Karpas-422 (cell line): Measurements from ENCODE around the gene NES. TPM values are rescaled to one million over a fixed set of nuclear protein-coding genes. Genes with fewer than 3 reads are reported as not detected.

Source experiments
- DNase-seq: peaks from one replicate; pipeline ENCODE4 v3.0.0-alpha.2; 2015
- H2AFZ ChIP-seq: fragments of 200-600 bp; sonication (generic); 2 replicates; pipeline ENCODE4 v1.6.1; 2014; ENCODE audit warnings: antibody characterized with exemption, low read length, mixed read lengths
- H3K27ac ChIP-seq: fragments of 200-600 bp; sonication (generic); 2 replicates; pipeline ENCODE4 v1.5.1; 2014; ENCODE audit warnings: mild to moderate bottlenecking, low read length, moderate library complexity
- H3K27me3 ChIP-seq: fragments of 200-600 bp; sonication (generic); 2 replicates; pipeline ENCODE4 v1.6.1; 2014; ENCODE audit warnings: low read length, mixed read lengths
- H3K36me3 ChIP-seq: fragments of 200-600 bp; sonication (generic); 2 replicates; pipeline ENCODE4 v1.6.1; 2014; ENCODE audit warnings: low read length, mixed read lengths; ENCODE audit not compliant: insufficient read depth
- H3K4me1 ChIP-seq: fragments of 200-600 bp; sonication (generic); 2 replicates; pipeline ENCODE4 v1.6.1; 2014; ENCODE audit warnings: mild to moderate bottlenecking, low read length, mixed read lengths
- H3K4me2 ChIP-seq: fragments of 200-600 bp; sonication (generic); 2 replicates; pipeline ENCODE4 v1.6.1; 2014; ENCODE audit warnings: low read length, low read depth, mild to moderate bottlenecking; ENCODE audit not compliant: poor library complexity, severe bottlenecking
- H3K4me3 ChIP-seq: fragments of 200-600 bp; sonication (generic); 2 replicates; pipeline ENCODE4 v1.5.1; 2014; ENCODE audit warnings: mild to moderate bottlenecking, antibody characterized with exemption, low read length, mixed read lengths
- H3K79me2 ChIP-seq: fragments of 200-600 bp; sonication (generic); 2 replicates; pipeline ENCODE4 v1.6.1; 2014; ENCODE audit warnings: mild to moderate bottlenecking, low read length, mixed read lengths
- H3K9ac ChIP-seq: fragments of 200-600 bp; sonication (generic); 2 replicates; pipeline ENCODE4 v1.6.0; 2014; ENCODE audit warnings: low read length
- H3K9me2 ChIP-seq: fragments of 200-600 bp; sonication (generic), shearing (Covaris generic); replicated peaks from 2 replicates; pipeline ENCODE4 v1.6.0; 2014; ENCODE audit warnings: mild to moderate bottlenecking, low read length, moderate library complexity; ENCODE audit not compliant: insufficient read depth
- H3K9me3 ChIP-seq: fragments of 300-700, 200-600 bp; sonication (generic); 2 replicates; pipeline ENCODE4 v1.6.1; 2014; ENCODE audit warnings: low read length, mixed read lengths
- H4K20me1 ChIP-seq: fragments of 200-600 bp; sonication (generic); 2 replicates; pipeline ENCODE4 v1.6.1; 2014; ENCODE audit warnings: mild to moderate bottlenecking, antibody characterized with exemption, low read length, low read depth; ENCODE audit not compliant: insufficient read depth
- total RNA-seq: library from RNA; depleted of rRNA; stranded (reverse); fragments of >200 nt; shearing (Covaris generic); gene quantifications from 2 replicates; pipeline ENCODE4 v1.2.3, GENCODE V29; 2014; ENCODE audit warnings: low replicate concordance; rRNA removed

Gene NES
- total RNA-seq, 1 experiment from 2014 or later: not detected

DNA sequence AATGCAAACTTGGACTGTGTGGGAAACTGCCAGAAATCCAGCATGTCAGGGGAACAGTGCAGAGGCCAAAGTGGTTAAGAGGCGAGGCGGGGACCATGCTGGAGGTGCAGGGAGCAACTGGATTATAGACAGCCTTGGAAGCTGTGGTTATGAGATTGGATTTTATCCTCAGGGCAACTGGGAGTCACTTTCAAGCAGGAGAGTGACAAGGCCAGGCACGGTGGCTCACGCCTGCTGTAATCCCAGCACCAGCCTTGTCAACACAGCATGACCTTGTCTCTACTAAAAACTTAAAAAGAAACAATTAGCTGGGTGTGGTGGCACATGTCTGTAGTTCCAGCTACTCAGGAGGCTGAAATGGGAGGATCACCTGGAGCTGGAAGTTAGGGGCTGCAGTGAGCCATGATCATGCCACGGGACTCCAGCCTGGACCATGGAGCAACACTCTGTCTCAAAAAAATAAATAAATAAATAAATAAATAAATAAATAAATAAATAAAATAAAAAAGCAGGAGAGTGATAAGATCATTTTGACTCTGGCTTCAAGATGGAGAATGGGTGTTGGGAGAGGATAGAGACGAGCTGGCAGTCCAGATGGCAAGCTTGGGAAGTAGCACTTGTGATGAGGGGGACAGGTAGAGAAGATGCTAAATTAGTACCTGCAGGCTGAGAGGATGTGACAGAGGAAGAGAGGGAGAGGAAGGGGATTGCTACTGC, 54.5 kb downstream of the NES start:
- H3K9me3 ChIP-seq: no peaks in the 10 kb centered on the region
- no peaks in the 10 kb centered on the region for H3K27me3 ChIP-seq
- no peak overlapping the region for H3K4me3 ChIP-seq
- no peak for DNase-seq
- no peaks in the 10 kb centered on the region for H4K20me1 ChIP-seq
- no peak overlapping the region for H3K27ac ChIP-seq
- no peak overlapping the region for H3K4me2 ChIP-seq
- H3K9me2 ChIP-seq: no peaks in the 10 kb centered on the region
- H3K9ac ChIP-seq: no peak overlapping the region
- H3K4me1 ChIP-seq: peaks cover 8% of the 10 kb centered on the region
- no peaks in the 10 kb centered on the region for H3K36me3 ChIP-seq
- H2AFZ ChIP-seq: no peak overlapping the region
- no peaks in the 10 kb centered on the region for H3K79me2 ChIP-seq

DNA sequence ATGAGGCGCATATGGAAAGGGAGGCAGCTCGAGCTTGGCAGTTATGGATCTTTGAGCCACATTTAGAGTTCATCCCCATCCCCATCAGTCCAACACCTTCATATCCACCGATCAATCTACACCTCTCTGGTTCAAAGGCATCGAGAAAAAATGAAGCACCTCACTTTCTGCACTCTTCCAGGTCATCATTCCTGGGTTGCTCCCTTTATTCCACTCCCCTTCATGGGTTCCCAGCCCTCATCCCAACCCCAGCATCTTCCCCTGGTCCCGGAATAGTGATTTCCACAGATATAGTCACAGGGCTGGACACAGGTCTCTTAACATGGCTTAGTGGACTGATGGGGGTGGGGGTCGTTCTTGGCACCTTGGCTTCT, 57.6 kb downstream of the NES start:
- H3K79me2 ChIP-seq: no peaks in the 10 kb centered on the region
- no peak overlapping the region for H2AFZ ChIP-seq
- no peaks in the 10 kb centered on the region for H3K9me3 ChIP-seq
- no peak overlapping the region for H3K4me3 ChIP-seq
- H3K9me2 ChIP-seq: no peaks in the 10 kb centered on the region
- H3K27me3 ChIP-seq: no peaks in the 10 kb centered on the region
- H3K27ac ChIP-seq: no peak overlapping the region
- no peaks in the 10 kb centered on the region for H4K20me1 ChIP-seq
- no peak for DNase-seq
- H3K4me2 ChIP-seq: no peak overlapping the region
- no peak overlapping the region for H3K9ac ChIP-seq
- H3K36me3 ChIP-seq: no peaks in the 10 kb centered on the region
- peaks cover 8% of the 10 kb centered on the region for H3K4me1 ChIP-seq

DNA sequence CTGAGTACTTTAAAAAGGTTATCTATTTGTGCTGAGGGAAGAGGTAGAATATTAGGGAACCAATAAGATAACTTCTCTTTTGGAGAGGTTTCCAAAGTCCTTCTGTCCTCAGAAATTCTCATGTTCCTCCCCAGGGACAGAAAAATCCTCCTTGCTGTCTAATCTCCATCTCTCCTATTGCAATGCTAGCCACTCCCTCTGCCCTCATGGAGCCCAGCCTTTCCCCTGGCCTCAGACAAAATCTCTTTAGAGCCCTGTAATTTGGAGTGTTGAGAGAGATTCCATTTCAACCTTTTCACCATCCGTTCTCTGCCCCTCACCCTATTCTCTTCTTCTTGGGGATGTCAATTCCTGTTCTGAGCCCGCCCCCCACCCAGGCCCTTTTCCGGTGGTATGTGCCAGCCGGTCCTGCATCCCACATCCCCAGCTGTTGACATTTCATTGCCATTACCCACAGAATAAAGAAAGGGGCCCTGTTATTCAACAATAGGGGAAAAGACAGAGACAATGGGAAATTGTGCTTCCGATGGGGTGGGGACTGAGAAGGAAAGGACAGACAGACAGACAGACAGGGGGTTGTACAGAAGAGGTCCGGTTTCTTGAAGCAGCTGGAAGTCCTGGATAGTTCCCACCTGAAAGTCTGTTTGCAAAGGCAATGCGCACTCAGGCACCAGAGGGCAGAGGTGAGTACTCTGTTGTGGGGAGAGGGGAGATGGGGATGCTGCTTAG, 58.2 kb downstream of the NES start, which contains the start of gene HAPLN2:
TSS of gene HAPLN2 (plus strand) at position 563 of the 729 bp plus-strand sequence. CDS start 4,076 bp downstream, outside the sequence.
- DNase-seq: peak; percentile 66
- Histone ChIP-seq H3K9me2 (no peaks in the 10 kb centered on the region), H2AFZ (no peak within 1 kb of the TSS), H3K4me3 (no peak within 1 kb of the TSS), H3K9me3 (no peaks in the 10 kb centered on the region), H3K27ac (no peak within 1 kb of the TSS), H3K79me2 (no peaks in the 10 kb centered on the region), H3K4me1 (peaks cover 8% of the 10 kb centered on the region), H4K20me1 (no peaks in the 10 kb centered on the region), H3K27me3 (no peaks in the 10 kb centered on the region), H3K4me2 (no peak within 1 kb of the TSS), H3K9ac (no peak within 1 kb of the TSS), H3K36me3 (no peaks in the 10 kb centered on the region)

Other genes starting within 250 kb of the NES start
- gene MEF2D, start 176.6 kb downstream of the NES start, total RNA-seq: 22.3 and 24.7 TPM in 2 replicates
- gene IQGAP3, start 104.8 kb downstream of the NES start, total RNA-seq: 0.75 and 1.5 TPM in 2 replicates
- gene TTC24, start 97.7 kb downstream of the NES start, total RNA-seq: 2.9 and 7.8 TPM in 2 replicates
- gene NAXE, start 85.6 kb downstream of the NES start, total RNA-seq: 113 and 135 TPM in 2 replicates
- 26.2 and 28.0 TPM in 2 replicates for gene GPATCH4, start 75.9 kb downstream of the NES start, total RNA-seq
- 0.47 TPM in 1 of 2 replicates, not detected in the other for gene HAPLN2, start 58.0 kb downstream of the NES start, total RNA-seq
- not detected in 2 replicates for gene BCAN, start 35.3 kb downstream of the NES start, total RNA-seq
- gene CRABP2, start 28.2 kb upstream of the NES start, total RNA-seq: 0.56 TPM in 1 of 2 replicates, not detected in the other
- 22.8 and 26.5 TPM in 2 replicates for gene METTL25B, start 51.1 kb upstream of the NES start, total RNA-seq
- 17.9 and 18.4 TPM in 2 replicates for gene ISG20L2, start 51.4 kb upstream of the NES start, total RNA-seq
- 102 and 113 TPM in 2 replicates for gene MRPL24, start 63.7 kb upstream of the NES start, total RNA-seq
- gene HDGF, start 74.3 kb upstream of the NES start, total RNA-seq: 191 and 237 TPM in 2 replicates
- gene PRCC, start 90.1 kb upstream of the NES start, total RNA-seq: 39.6 and 50.0 TPM in 2 replicates
- not detected in 2 replicates for gene SH2D2A, start 139.4 kb upstream of the NES start, total RNA-seq
- not detected in 2 replicates for gene INSRR, start 181.7 kb upstream of the NES start, total RNA-seq
- not detected in 2 replicates for gene NTRK1, start 183.5 kb upstream of the NES start, total RNA-seq
- gene PEAR1, start 216.3 kb upstream of the NES start, total RNA-seq: 0.22 TPM in 1 of 2 replicates, not detected in the other
- gene LRRC71, start 243.2 kb upstream of the NES start, total RNA-seq: not detected in 2 replicates